Esophagus muscularis mucosa (tissue), 4 donors: Measurements from ENCODE around the gene DGAT2. TPM values are rescaled to one million over a fixed set of nuclear protein-coding genes. Genes with fewer than 3 reads are reported as not detected.

Source experiments
- DNase-seq: peaks from one replicate; pipeline ENCODE4 v3.0.0-alpha.2; 2017; ENCODE audit errors: extremely low spot score
- H3K27ac ChIP-seq, 4 donors: fragments of 200-600 bp; sonication (generic); replicated peaks in 1 of 4; 1 replicate in 3 of 4; 2 replicates in 1 of 4; pipeline ENCODE4 v1.5.1; 2016 to 2019; ENCODE audit warnings: mild to moderate bottlenecking in 1 of 4
- H3K27me3 ChIP-seq, 4 donors: fragments of 200-600 bp; sonication (generic); one replicate each; pipeline versions ENCODE4 v1.5.1 to v1.6.0; 2016 to 2019
- H3K36me3 ChIP-seq, 4 donors: fragments of 200-600 bp; sonication (generic); one replicate each; pipeline ENCODE4 v1.5.1; 2016 to 2019
- H3K4me1 ChIP-seq, 4 donors: fragments of 200-600 bp; sonication (generic); one replicate each; pipeline ENCODE4 v1.5.1; 2016 to 2019
- H3K4me3 ChIP-seq, 4 donors: fragments of 200-600 bp; sonication (generic); 1 replicate in 2 of 4; 2 replicates in 2 of 4; pipeline ENCODE4 v1.5.1; 2016 to 2019; ENCODE audit warnings: mild to moderate bottlenecking in 4 of 4, moderate library complexity in 1 of 4
- H3K9me3 ChIP-seq, 4 donors: fragments of 200-600 bp; sonication (generic); 1 replicate in 3 of 4; 2 replicates in 1 of 4; pipeline ENCODE4 v1.5.1; 2016 to 2019
- EP300 ChIP-seq: sonication (generic); formaldehyde crosslinking; IDR thresholded peaks from one replicate; pipeline ENCODE4 v1.6.1; 2017; ENCODE audit warnings: antibody characterized with exemption
- POLR2A ChIP-seq: fragments of 450-650 bp; IDR thresholded peaks from one replicate; pipeline ENCODE4 v1.6.1; 2017; ENCODE audit warnings: antibody characterized with exemption, moderate library complexity, mild to moderate bottlenecking, low read depth
- POLR2AphosphoS5 ChIP-seq, 2 donors: sonication (generic); formaldehyde crosslinking; IDR thresholded peaks; one replicate each; pipeline ENCODE4 v1.6.1; 2017; ENCODE audit warnings: antibody characterized with exemption in 2 of 2
- WGBS: methylation state at CpG from one replicate; pipeline ENCODE4 v1.1.5; 2018; 5-methylcytosine and 5-hydroxymethylcytosine counted together
- intact Hi-C: fragments of 100-400 bp; cut with DNase I; formaldehyde crosslinking; loops from one replicate; pipeline ENCODE4 v1.15.1; 2023
- total RNA-seq, 4 donors: library from RNA; depleted of rRNA; stranded (reverse); fragments of >200 nt; gene quantifications; one replicate each; pipeline versions ENCODE4 v1.1.0 to v1.2.1, GENCODE V29; 2016
- TF ChIP-seq, protein P1 (sequence below), 3 experiments: fragments of 200-600 bp in 2 of 3; fragments of 450-650 bp in 1 of 3; sonication (generic) in 2 of 3; IDR thresholded peaks; one replicate each; pipeline ENCODE4 v1.5.1; 2017 to 2019; ENCODE audit warnings: antibody characterized with exemption in 3 of 3, mild to moderate bottlenecking in 2 of 3, moderate library complexity in 1 of 3

DGAT2 gene
- total RNA-seq, 4 donors from 2014 or later: 0.83 to 6.5 (median 2.0) TPM

DNA sequence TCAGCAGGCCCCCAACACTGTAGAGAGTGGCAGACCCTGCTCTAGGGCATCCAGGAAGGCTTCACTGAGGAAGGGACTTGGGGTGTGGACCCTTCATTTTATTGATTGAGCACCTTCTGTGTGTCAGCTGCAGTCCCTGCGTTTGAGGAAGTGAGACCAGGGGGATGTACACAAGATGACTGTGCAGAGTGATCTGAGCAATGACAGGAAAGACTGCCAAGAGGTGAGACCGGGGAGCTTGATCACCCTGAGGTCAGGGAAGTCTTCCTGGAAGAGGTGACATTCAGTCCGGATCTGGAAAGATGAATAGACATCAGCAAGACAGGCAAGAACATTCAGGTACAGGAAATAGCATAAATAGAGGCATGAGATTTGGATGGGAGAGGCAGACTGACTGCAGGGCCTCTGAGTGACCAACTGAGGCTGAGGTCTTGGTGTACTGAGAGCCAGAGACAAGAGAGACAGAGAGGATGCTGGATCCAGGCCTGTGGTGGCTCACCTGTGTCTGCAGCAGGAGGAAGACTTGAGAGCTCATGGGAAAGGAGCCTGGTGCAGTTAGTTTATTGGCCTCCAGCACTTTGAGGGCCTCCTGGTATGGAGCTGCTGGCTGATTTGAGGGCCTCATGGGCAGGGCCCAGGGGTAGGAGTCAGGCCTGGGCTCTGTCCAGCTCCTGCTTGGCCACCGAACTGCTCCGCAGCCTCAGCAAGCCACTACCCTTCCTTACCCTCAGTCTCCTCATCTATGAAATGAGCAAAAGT is 5.2 kb downstream of the DGAT2 start:
- Histone ChIP-seq H3K27me3 (peaks cover 0 to 4% (median 0%) of the 10 kb centered on the region in 4 donors), H3K4me3 (no peak overlapping the region), H3K4me1 (peaks cover 3 to 11% (median 7%) of the 10 kb centered on the region in 4 donors), H3K36me3 (no peaks in the 10 kb centered on the region), H3K27ac (no peak overlapping the region), H3K9me3 (no peaks in the 10 kb centered on the region)
- WGBS: 86% methylated on average over 5 of the region's 5 CpGs
- no peak for TF ChIP-seq EP300
- TF ChIP-seq, protein P1, sequence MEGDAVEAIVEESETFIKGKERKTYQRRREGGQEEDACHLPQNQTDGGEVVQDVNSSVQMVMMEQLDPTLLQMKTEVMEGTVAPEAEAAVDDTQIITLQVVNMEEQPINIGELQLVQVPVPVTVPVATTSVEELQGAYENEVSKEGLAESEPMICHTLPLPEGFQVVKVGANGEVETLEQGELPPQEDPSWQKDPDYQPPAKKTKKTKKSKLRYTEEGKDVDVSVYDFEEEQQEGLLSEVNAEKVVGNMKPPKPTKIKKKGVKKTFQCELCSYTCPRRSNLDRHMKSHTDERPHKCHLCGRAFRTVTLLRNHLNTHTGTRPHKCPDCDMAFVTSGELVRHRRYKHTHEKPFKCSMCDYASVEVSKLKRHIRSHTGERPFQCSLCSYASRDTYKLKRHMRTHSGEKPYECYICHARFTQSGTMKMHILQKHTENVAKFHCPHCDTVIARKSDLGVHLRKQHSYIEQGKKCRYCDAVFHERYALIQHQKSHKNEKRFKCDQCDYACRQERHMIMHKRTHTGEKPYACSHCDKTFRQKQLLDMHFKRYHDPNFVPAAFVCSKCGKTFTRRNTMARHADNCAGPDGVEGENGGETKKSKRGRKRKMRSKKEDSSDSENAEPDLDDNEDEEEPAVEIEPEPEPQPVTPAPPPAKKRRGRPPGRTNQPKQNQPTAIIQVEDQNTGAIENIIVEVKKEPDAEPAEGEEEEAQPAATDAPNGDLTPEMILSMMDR (IDR thresholded peaks at IDR 0.05): no peak
- no peak for TF ChIP-seq POLR2AphosphoS5 (IDR thresholded peaks at IDR 0.05)
- TF ChIP-seq POLR2A: no peak
- intact Hi-C loops: no loop called here
- DNase-seq: no peak

GRCh38 chr11:75775056-75775455 is 6.5 kb downstream of the DGAT2 start:
- no peaks in the 10 kb centered on the region for H3K9me3 ChIP-seq
- H3K27ac ChIP-seq: no peak overlapping the region
- H3K36me3 ChIP-seq: no peaks in the 10 kb centered on the region
- no peak for TF ChIP-seq POLR2A
- TF ChIP-seq, protein P1 (IDR thresholded peaks at IDR 0.05): no peak
- TF ChIP-seq POLR2AphosphoS5 (IDR thresholded peaks at IDR 0.05): no peak
- no peak for TF ChIP-seq EP300
- no peaks in the 10 kb centered on the region for H3K27me3 ChIP-seq
- 83% methylated on average over 3 of the region's 3 CpGs for WGBS
- H3K4me1 ChIP-seq: peaks cover 0 to 4% (median 0%) of the 10 kb centered on the region in 4 donors
- intact Hi-C loops: no loop called here
- no peak for DNase-seq
- H3K4me3 ChIP-seq: no peak overlapping the region

GRCh38 chr11:75776546-75776945 is 8.0 kb downstream of the DGAT2 start:
- Histone ChIP-seq H3K9me3 (no peaks in the 10 kb centered on the region), H3K4me1 (peaks cover 0 to 4% (median 0%) of the 10 kb centered on the region in 4 donors), H3K27me3 (no peaks in the 10 kb centered on the region), H3K27ac (no peak overlapping the region), H3K36me3 (no peaks in the 10 kb centered on the region), H3K4me3 (no peak overlapping the region)
- DNase-seq: no peak
- 93% methylated on average over 3 of the region's 4 CpGs for WGBS
- intact Hi-C loops: no loop called here
- TF ChIP-seq, protein P1 (IDR thresholded peaks at IDR 0.05): no peak
- TF ChIP-seq EP300 (no peak), POLR2A (no peak), POLR2AphosphoS5 (IDR thresholded peaks at IDR 0.05) (no peak)

DNA sequence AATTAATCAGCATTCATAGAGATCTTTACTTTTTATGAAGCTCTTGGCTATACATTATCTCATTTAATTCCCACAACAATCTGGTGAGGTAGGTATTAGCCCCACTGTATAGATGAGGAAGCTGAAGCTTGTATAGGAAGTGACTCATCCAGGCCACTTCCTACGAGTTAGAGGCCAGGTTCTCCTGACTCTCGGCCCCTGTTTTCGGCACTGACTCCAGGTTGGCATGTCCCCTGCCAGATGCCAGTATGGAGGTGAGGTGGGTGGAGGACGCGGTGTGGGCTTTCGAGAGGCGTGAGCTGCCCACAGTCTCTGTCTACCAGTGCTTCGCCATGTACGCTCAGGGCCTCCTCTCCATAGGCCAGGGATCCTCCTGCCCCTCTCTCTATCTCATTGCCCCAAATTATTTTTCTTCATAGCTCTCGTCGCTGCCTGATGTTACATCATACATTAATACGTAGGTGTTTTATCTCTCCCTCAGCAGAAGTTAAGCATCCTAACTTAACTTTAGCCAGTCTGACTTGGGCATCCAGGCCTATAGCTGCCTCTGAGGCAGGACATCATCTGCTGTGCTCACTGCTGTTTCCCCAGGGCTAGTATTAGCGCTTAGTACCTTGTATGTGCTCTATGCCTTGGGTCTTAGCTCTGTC is 9.0 kb downstream of the DGAT2 start:
- no peak overlapping the region for H3K4me3 ChIP-seq
- no peak for DNase-seq
- no peak overlapping the region for H3K27ac ChIP-seq
- intact Hi-C loops: no loop called here
- 83% methylated on average over 11 of the region's 13 CpGs for WGBS
- H3K9me3 ChIP-seq: no peaks in the 10 kb centered on the region
- peaks cover 0 to 4% (median 0%) of the 10 kb centered on the region in 4 donors for H3K4me1 ChIP-seq
- H3K36me3 ChIP-seq: no peaks in the 10 kb centered on the region
- no peaks in the 10 kb centered on the region for H3K27me3 ChIP-seq
- no peak for TF ChIP-seq EP300
- no peak for TF ChIP-seq POLR2A

- no peak for DNase-seq
- H3K27ac ChIP-seq: no peak overlapping the region
- no peaks in the 10 kb centered on the region for H3K27me3 ChIP-seq
- H3K9me3 ChIP-seq: no peaks in the 10 kb centered on the region
- 91% methylated on average over 5 of the region's 5 CpGs for WGBS
- H3K4me3 ChIP-seq: no peak overlapping the region
- no peak for TF ChIP-seq EP300
- TF ChIP-seq, protein P1 (IDR thresholded peaks at IDR 0.05): no peak
- no peak for TF ChIP-seq POLR2A
- no peak for TF ChIP-seq POLR2AphosphoS5 (IDR thresholded peaks at IDR 0.05)
- H3K36me3 ChIP-seq: no peaks in the 10 kb centered on the region
- intact Hi-C loops: no loop called here
- H3K4me1 ChIP-seq: peaks cover 0 to 4% (median 0%) of the 10 kb centered on the region in 4 donors
Observed at GRCh38 chr11:75778962-75779361, 10.4 kb downstream of the DGAT2 start.
